Astrocyte (in vitro differentiated cells and primary cell): ENCODE data around the gene CDH13. TPM values are rescaled to one million over a fixed set of nuclear protein-coding genes. Genes with fewer than 3 reads are reported as not detected.

Experiments
- DNase-seq: peaks from one replicate; pipeline ENCODE4 v3.0.0-alpha.2; 2010; ENCODE audit warnings: low read depth
- FAIRE-seq: peaks from 2 replicates; lab custom pipeline; 2011; peaks lifted over from hg19 to GRCh38; lab: Jason Lieb, UNC
- H2AFZ ChIP-seq: 2 replicates; pipeline ENCODE4 v1.6.0; 2012; ENCODE audit warnings: low read depth, low read length, inconsistent platforms
- H3K27ac ChIP-seq: 2 replicates; pipeline ENCODE4 v1.5.1; 2011; ENCODE audit warnings: low read depth, low read length, inconsistent platforms
- H3K27me3 ChIP-seq: 2 replicates; pipeline ENCODE4 v1.6.0; 2011; ENCODE audit warnings: low read length, inconsistent platforms; ENCODE audit not compliant: insufficient read depth
- H3K36me3 ChIP-seq: 2 replicates; pipeline ENCODE4 v1.5.1; 2011; ENCODE audit warnings: low read length, inconsistent platforms; ENCODE audit not compliant: insufficient read depth
- H3K4me1 ChIP-seq: 2 replicates; pipeline ENCODE4 v1.5.1; 2011; ENCODE audit warnings: low read length, inconsistent platforms; ENCODE audit not compliant: insufficient read depth
- H3K4me2 ChIP-seq: 2 replicates; pipeline ENCODE4 v1.6.0; 2012; ENCODE audit warnings: low read length, inconsistent platforms
- H3K4me3 ChIP-seq: 2 replicates; pipeline ENCODE4 v1.5.1; 2011; ENCODE audit warnings: low read depth, mild to moderate bottlenecking, low read length, inconsistent platforms; ENCODE audit not compliant: insufficient read depth
- H3K79me2 ChIP-seq: 2 replicates; pipeline ENCODE4 v1.6.0; 2012; ENCODE audit warnings: mild to moderate bottlenecking, low read length, inconsistent platforms; ENCODE audit not compliant: insufficient read depth
- H3K9ac ChIP-seq: 2 replicates; pipeline ENCODE4 v1.6.0; 2012; ENCODE audit warnings: mild to moderate bottlenecking, low read length, inconsistent platforms
- H3K9me3 ChIP-seq: 2 replicates; pipeline ENCODE4 v1.5.1; 2012; ENCODE audit warnings: low read depth, mild to moderate bottlenecking, low read length, inconsistent platforms; ENCODE audit not compliant: insufficient read depth
- H4K20me1 ChIP-seq: 2 replicates; pipeline ENCODE4 v1.6.0; 2012; ENCODE audit warnings: low read length, inconsistent platforms; ENCODE audit not compliant: insufficient read depth
- H3K27ac Mint-ChIP-seq: one replicate; pipeline ENCODE4 v1.8.0; 2021; ENCODE audit warnings: mild to moderate bottlenecking, mixed read lengths; ENCODE audit not compliant: unreplicated experiment
- H3K27me3 Mint-ChIP-seq: one replicate; pipeline ENCODE4 v1.8.0; 2021; ENCODE audit warnings: low read depth, mixed read lengths; ENCODE audit not compliant: unreplicated experiment
- H3K36me3 Mint-ChIP-seq: one replicate; pipeline ENCODE4 v1.8.0; 2021; ENCODE audit warnings: low read depth, mixed read lengths; ENCODE audit not compliant: unreplicated experiment
- H3K4me1 Mint-ChIP-seq: one replicate; pipeline ENCODE4 v1.8.0; 2021; ENCODE audit warnings: low read depth, mixed read lengths; ENCODE audit not compliant: unreplicated experiment
- H3K4me3 Mint-ChIP-seq: one replicate; pipeline ENCODE4 v1.8.0; 2021; ENCODE audit warnings: mild to moderate bottlenecking, moderate library complexity, mixed read lengths; ENCODE audit not compliant: unreplicated experiment
- H3K9me3 Mint-ChIP-seq: one replicate; pipeline ENCODE4 v1.8.0; 2021; ENCODE audit warnings: mild to moderate bottlenecking, mixed read lengths; ENCODE audit not compliant: unreplicated experiment
- CTCF ChIP-seq: IDR thresholded peaks from 2 replicates; pipeline ENCODE4 v1.5.1; 2011; ENCODE audit warnings: low read depth, mild to moderate bottlenecking, inconsistent platforms, low read length, moderate library complexity; ENCODE audit not compliant: insufficient read depth
- EZH2 ChIP-seq: IDR thresholded peaks from 2 replicates; pipeline ENCODE4 v1.6.1; 2012; ENCODE audit warnings: mild to moderate bottlenecking, low read length, inconsistent platforms; ENCODE audit not compliant: insufficient read depth
- total RNA-seq: library from RNA; stranded (reverse); gene quantifications from 2 replicates; pipeline ENCODE4 v1.2.1, GENCODE V29; 2021

Gene CDH13
- total RNA-seq, 1 donor from 2014 or later, result 41.7 TPM

GRCh38 chr16:83588070-83588469 is 961.3 kb downstream of the CDH13 start:
- no peak overlapping the region for H3K4me3 Mint-ChIP-seq
- no peaks in the 10 kb centered on the region for H3K36me3 Mint-ChIP-seq
- no peak for TF ChIP-seq CTCF
- TF ChIP-seq EZH2, result no peak
- Histone ChIP-seq H3K9me3 (no peaks in the 10 kb centered on the region), H3K9ac (no peak overlapping the region), H4K20me1 (no peaks in the 10 kb centered on the region), H3K4me1 (no peaks in the 10 kb centered on the region), H3K27ac (no peak overlapping the region), H3K79me2 (no peaks in the 10 kb centered on the region), H2AFZ (no peak overlapping the region), H3K36me3 (no peaks in the 10 kb centered on the region), H3K4me2 (no peak overlapping the region), H3K27me3 (no peaks in the 10 kb centered on the region), H3K4me3 (no peak overlapping the region)
- no peak overlapping the region for H3K27ac Mint-ChIP-seq
- no peaks in the 10 kb centered on the region for H3K4me1 Mint-ChIP-seq
- DNase-seq (no peak), FAIRE-seq (no peak)
- H3K9me3 Mint-ChIP-seq, result peaks cover 4% of the 10 kb centered on the region
- H3K27me3 Mint-ChIP-seq, result peaks cover 30% of the 10 kb centered on the region

- H4K20me1 ChIP-seq, result no peaks in the 10 kb centered on the region
- Mint-ChIP-seq H3K9me3 (peaks cover 4% of the 10 kb centered on the region), H3K27ac (no peak overlapping the region), H3K4me3 (no peak overlapping the region), H3K4me1 (no peaks in the 10 kb centered on the region), H3K36me3 (no peaks in the 10 kb centered on the region), H3K27me3 (peaks cover 35% of the 10 kb centered on the region)
- no peak overlapping the region for H3K27ac ChIP-seq
- H3K9me3 ChIP-seq, result no peaks in the 10 kb centered on the region
- no peaks in the 10 kb centered on the region for H3K36me3 ChIP-seq
- H3K27me3 ChIP-seq, result no peaks in the 10 kb centered on the region
- FAIRE-seq, result no peak
- H3K4me2 ChIP-seq, result no peak overlapping the region
- no peak overlapping the region for H3K9ac ChIP-seq
- no peak overlapping the region for H2AFZ ChIP-seq
- H3K4me1 ChIP-seq, result no peaks in the 10 kb centered on the region
- no peak for TF ChIP-seq EZH2
- no peak for TF ChIP-seq CTCF
- no peak overlapping the region for H3K4me3 ChIP-seq
- DNase-seq, result no peak
- no peaks in the 10 kb centered on the region for H3K79me2 ChIP-seq
Measured at GRCh38 chr16:83589576-83589975, 962.8 kb downstream of the CDH13 start.

GRCh38 chr16:83592778-83593177 is 966.0 kb downstream of the CDH13 start:
- H3K36me3 ChIP-seq, result no peaks in the 10 kb centered on the region
- H3K27me3 Mint-ChIP-seq, result peaks cover 21% of the 10 kb centered on the region
- no peak overlapping the region for H3K4me2 ChIP-seq
- TF ChIP-seq EZH2 (no peak), CTCF (no peak)
- no peak for DNase-seq
- FAIRE-seq, result no peak
- no peaks in the 10 kb centered on the region for H3K27me3 ChIP-seq
- H2AFZ ChIP-seq, result no peak overlapping the region
- no peak overlapping the region for H3K9ac ChIP-seq
- H3K4me1 Mint-ChIP-seq, result no peaks in the 10 kb centered on the region
- H3K79me2 ChIP-seq, result no peaks in the 10 kb centered on the region
- H3K36me3 Mint-ChIP-seq, result no peaks in the 10 kb centered on the region
- peaks cover 4% of the 10 kb centered on the region for H3K9me3 Mint-ChIP-seq
- H3K4me3 ChIP-seq, result no peak overlapping the region
- H3K27ac Mint-ChIP-seq, result no peak overlapping the region
- no peaks in the 10 kb centered on the region for H3K4me1 ChIP-seq
- no peak overlapping the region for H3K4me3 Mint-ChIP-seq
- no peak overlapping the region for H3K27ac ChIP-seq
- no peaks in the 10 kb centered on the region for H4K20me1 ChIP-seq
- no peaks in the 10 kb centered on the region for H3K9me3 ChIP-seq
